Activated B cell treated with CpG ODN at 0.5 μM for 24 hours (primary cell): ENCODE measurements around the gene BCL3. TPM values are rescaled to one million over a fixed set of nuclear protein-coding genes. Genes with fewer than 3 reads are reported as not detected.
"Not testable (repeated sequence)": the region's sequence is repeated elsewhere in the genome, so short reads cannot be mapped to it uniquely, and the experiment has no call there.

Source experiments
- ATAC-seq: fragments of 200-7000 bp; cut with Tn5 transposase; one replicate; pipeline ENCODE4 v1.10.0; 2021; ENCODE audit warnings: low read depth, mild to moderate bottlenecking, moderate library complexity
- CTCF ChIA-PET: fragments of 350-600 bp; sonication (Branson Sonifier 250); formaldehyde crosslinking; loops from one replicate; lab custom pipeline; 2021; ENCODE audit warnings: antibody characterized with exemption; lab: Charles Lee
- POLR2A ChIA-PET: fragments of 350-600 bp; sonication (Branson Sonifier 250); formaldehyde crosslinking; loops from one replicate; lab custom pipeline; 2021; ENCODE audit warnings: antibody characterized with exemption; lab: Charles Lee
- DNase-seq: peaks from one replicate; pipeline ENCODE4 v3.0.0; 2022
- H3K27ac Mint-ChIP-seq: one replicate; pipeline ENCODE4 v1.8.0; 2020; ENCODE audit warnings: mixed read lengths
- H3K27me3 Mint-ChIP-seq: one replicate; pipeline ENCODE4 v1.8.0; 2021; ENCODE audit warnings: mixed read lengths
- H3K36me3 Mint-ChIP-seq: one replicate; pipeline ENCODE4 v1.8.0; 2021; ENCODE audit warnings: low read depth, mixed read lengths
- H3K4me1 Mint-ChIP-seq: one replicate; pipeline ENCODE4 v1.8.0; 2021; ENCODE audit warnings: mixed read lengths
- H3K4me3 Mint-ChIP-seq: one replicate; pipeline ENCODE4 v1.8.0; 2020; ENCODE audit warnings: mild to moderate bottlenecking, mixed read lengths
- H3K9me3 Mint-ChIP-seq: one replicate; pipeline ENCODE4 v1.8.0; 2020; ENCODE audit warnings: mixed read lengths
- intact Hi-C: fragments of 100-400 bp; cut with micrococcal nuclease; formaldehyde crosslinking; loops from one replicate; pipeline ENCODE4 v1.15.1; 2024
- total RNA-seq: library from RNA; stranded (reverse); gene quantifications from 2 replicates; pipeline ENCODE4 v1.2.3, GENCODE V29; 2022
- TF ChIP-seq, protein P1 (sequence below): fragments of 200-600 bp; IDR thresholded peaks from one replicate; pipeline ENCODE4 v1.8.0; 2022; ENCODE audit warnings: antibody characterized with exemption, mild to moderate bottlenecking

Gene BCL3
- total RNA-seq, 1 donor from 2014 or later, result 149 TPM

DNA sequence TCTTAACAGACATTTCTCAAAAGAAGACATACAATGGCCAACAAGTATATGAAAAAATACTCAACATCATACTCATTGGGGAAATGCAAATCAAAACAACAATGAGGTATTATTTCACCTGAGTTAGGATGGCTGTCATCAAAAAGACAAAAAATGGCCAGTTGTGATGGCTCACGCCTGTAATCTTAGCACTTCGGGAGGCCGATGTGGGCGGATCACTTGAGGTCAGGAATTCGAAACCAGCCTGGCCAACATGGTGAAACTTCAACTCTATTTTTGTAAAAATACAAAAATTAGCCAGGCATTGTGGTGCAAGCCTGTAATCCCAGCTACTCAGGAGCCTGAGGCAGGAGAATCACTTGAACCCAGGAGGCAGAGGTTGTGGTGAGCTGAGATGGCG is 27.6 kb upstream of the BCL3 start:
- no peak overlapping the region for H3K27ac Mint-ChIP-seq
- intact Hi-C loops, result no loop called here
- TF ChIP-seq, protein P1, sequence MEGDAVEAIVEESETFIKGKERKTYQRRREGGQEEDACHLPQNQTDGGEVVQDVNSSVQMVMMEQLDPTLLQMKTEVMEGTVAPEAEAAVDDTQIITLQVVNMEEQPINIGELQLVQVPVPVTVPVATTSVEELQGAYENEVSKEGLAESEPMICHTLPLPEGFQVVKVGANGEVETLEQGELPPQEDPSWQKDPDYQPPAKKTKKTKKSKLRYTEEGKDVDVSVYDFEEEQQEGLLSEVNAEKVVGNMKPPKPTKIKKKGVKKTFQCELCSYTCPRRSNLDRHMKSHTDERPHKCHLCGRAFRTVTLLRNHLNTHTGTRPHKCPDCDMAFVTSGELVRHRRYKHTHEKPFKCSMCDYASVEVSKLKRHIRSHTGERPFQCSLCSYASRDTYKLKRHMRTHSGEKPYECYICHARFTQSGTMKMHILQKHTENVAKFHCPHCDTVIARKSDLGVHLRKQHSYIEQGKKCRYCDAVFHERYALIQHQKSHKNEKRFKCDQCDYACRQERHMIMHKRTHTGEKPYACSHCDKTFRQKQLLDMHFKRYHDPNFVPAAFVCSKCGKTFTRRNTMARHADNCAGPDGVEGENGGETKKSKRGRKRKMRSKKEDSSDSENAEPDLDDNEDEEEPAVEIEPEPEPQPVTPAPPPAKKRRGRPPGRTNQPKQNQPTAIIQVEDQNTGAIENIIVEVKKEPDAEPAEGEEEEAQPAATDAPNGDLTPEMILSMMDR, result no peak

DNA sequence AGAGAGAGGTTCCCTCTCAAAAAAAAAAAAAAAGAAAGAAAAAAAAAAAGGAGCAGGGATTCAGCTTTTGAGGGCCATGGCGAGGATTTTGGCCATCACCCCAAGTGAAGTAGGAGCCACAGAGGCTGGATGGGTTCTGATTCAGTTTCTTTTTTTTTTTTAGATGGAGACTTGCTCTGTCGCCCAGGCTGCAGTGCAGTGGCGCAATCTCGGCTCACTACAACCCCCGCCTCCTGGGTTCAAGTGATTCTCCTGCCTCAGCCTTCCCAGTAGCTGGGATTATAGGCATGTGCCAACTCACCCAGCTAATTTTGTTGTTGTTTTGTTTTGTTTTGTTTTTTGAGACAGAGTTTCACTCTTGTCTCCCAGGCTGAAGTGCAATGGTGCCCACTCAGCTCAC is 27.1 kb upstream of the BCL3 start:
- CTCF ChIA-PET, result interaction anchor here (1.1 to 11.5 kb wide), 4 partner anchors 31 to 67 kb away, joined by 3 to 359 read pairs (median 32); no protein-coding TSS in a partner anchor
- H3K9me3 Mint-ChIP-seq, ATAC-seq, intact Hi-C loops, H3K27ac Mint-ChIP-seq, H3K36me3 Mint-ChIP-seq, DNase-seq, H3K4me3 Mint-ChIP-seq, H3K27me3 Mint-ChIP-seq: not testable (repeated sequence)
- peaks cover 27% of the 10 kb centered on the region for H3K4me1 Mint-ChIP-seq
- POLR2A ChIA-PET, result interaction anchor here (0.7 to 5.2 kb wide), 3 partner anchors 22 to 53 kb away, joined by 3 to 89 read pairs (median 5); no protein-coding TSS in a partner anchor

More for the DNA sequence above, 27.6 kb upstream of the BCL3 start:
- DNase-seq (no peak), ATAC-seq (no peak)
- ChIA-PET POLR2A (interaction anchor here (0.7 to 5.2 kb wide), 3 partner anchors 22 to 54 kb away, joined by 3 to 89 read pairs (median 5); no protein-coding TSS in a partner anchor), CTCF (interaction anchor here (1.1 to 11.5 kb wide), 3 partner anchors 31 to 64 kb away, joined by 3 to 359 read pairs (median 57); no protein-coding TSS in a partner anchor)
- Mint-ChIP-seq H3K36me3 (no peaks in the 10 kb centered on the region), H3K4me3 (no peak overlapping the region), H3K4me1 (peaks cover 27% of the 10 kb centered on the region), H3K27me3 (peaks cover 6% of the 10 kb centered on the region), H3K9me3 (no peaks in the 10 kb centered on the region)

DNA sequence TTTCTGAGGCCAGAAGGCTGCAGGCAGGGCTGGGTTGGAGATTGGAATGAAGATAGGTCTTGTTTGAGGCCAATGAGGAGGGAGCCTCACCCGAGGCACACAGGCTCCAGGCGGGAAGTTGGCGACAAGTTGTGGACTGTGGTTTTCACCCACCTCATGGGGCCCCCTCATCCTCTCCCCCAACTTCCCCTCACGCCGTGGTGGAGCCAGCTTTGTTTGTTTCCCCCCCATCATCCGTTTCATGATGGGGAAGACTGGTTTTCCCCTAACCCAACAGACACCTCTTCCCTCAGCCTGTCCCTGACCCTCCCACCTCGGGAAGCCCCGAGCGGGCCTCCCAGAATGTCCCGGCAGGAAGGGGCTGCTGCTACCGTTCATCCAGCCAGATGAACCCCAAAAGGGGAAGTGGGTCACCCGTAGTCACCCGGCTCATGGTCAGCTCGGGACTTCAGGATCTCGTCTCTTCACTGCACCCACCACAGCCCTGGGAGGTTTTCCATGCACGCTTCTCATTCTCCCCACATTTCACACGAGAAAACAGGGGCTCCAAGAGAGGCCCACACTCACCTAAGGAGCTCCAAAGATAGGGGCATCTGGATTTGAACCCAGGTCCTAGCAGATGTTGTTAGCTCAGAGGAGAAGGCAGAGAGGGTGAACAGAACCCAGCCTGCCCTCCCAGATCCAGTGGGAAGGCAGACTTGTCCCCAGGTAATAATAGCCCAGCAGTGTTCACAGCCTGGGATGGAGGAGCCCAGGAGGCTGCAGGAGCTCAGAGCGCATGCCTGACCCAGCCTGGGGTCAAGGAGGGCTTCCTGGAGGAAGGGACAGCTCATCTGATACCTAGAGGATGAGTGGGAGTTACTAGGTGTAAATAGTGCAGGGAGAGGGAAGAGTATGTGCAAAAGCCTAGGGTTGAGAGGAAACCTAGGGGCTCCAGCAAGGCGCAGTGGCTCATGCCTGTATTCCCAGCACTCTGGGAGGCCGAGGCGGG is 26.1 kb upstream of the BCL3 start:
- Mint-ChIP-seq H3K4me1 (peaks cover 27% of the 10 kb centered on the region), H3K4me3 (no peak overlapping the region), H3K36me3 (no peaks in the 10 kb centered on the region), H3K9me3 (no peaks in the 10 kb centered on the region), H3K27me3 (peaks cover 6% of the 10 kb centered on the region), H3K27ac (no peak overlapping the region)
- ChIA-PET POLR2A (interaction anchor here (0.5 to 5.2 kb wide), 6 partner anchors 31 to 890 kb away, joined by 3 to 89 read pairs (median 9); no protein-coding TSS in a partner anchor), CTCF (interaction anchor here (1.1 to 11.5 kb wide), 10 partner anchors 32 to 229 kb away, joined by 3 to 359 read pairs (median 12); no protein-coding TSS in a partner anchor)
- intact Hi-C loops, result no loop called here
- no peak for DNase-seq
- no peak for ATAC-seq
- TF ChIP-seq, protein P1, result no peak

DNA sequence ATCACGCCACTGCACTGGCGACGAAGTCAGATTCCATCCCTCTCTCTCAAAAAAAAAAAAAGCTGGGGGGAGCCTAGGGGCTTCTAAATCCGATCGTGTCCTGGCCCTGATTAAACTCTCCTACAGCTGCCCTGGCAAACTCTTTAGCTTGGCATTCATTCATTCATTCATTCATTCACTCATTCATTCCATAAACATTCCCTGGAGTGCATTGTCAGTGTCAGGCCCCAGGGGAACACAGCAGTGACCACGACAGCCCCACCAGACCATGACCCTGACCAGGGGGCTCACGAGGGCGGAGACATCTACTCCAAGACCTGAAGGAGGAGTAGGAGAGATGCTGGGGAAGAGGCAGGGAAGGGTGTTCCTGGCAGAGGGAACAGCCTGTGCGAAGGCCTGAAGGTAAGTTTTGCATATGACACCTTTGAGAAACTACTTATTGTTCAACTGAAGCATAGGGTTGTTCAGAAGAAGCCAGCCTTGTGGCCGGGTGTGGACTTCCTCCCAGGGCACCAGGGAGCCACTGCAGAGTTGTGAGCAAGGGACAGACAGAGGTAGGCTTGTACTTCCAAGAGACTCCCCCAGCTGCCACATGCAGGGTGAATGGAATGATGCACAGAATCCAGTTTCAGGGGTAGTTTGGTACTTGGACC is 25.1 kb upstream of the BCL3 start:
- ChIA-PET CTCF (interaction anchor here (0.8 to 11.5 kb wide), 31 partner anchors 11 to 316 kb away, joined by 3 to 359 read pairs (median 5); partner anchors contain the start of genes BCAM, BCL3, CLASRP and CLPTM1), POLR2A (interaction anchor here (0.6 to 5.2 kb wide), 14 partner anchors 15 to 278 kb away, joined by 3 to 89 read pairs (median 4); partner anchors contain the start of gene NECTIN2)
- H3K4me1 Mint-ChIP-seq, result peaks cover 37% of the 10 kb centered on the region
- H3K9me3 Mint-ChIP-seq, result no peaks in the 10 kb centered on the region
- DNase-seq (no peak), ATAC-seq (peak; percentile 56)
- intact Hi-C loops, result no loop called here
- H3K27ac Mint-ChIP-seq, result peak overlapping the region; percentile 30
- no peak overlapping the region for H3K4me3 Mint-ChIP-seq
- no peaks in the 10 kb centered on the region for H3K36me3 Mint-ChIP-seq
- peaks cover 3% of the 10 kb centered on the region for H3K27me3 Mint-ChIP-seq
- TF ChIP-seq, protein P1, result no peak

DNA sequence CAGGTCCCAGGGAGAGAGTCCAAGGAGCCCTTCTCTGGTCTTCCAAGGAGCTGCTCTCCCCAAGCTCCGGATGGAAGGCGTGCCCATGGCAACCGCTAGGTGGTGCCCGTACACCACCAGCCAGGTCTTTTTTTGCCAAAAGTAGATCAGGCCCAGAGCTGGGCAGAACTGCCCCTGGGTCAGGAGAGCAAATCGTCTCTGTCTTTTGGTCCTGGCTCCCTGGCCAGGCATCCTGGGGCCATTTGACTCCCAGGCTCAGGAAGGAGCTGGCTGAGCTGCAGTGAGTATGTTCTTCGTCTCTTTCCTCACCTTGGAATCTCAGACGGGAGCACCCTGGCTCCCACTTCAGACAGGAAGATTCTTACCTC is 24.6 kb upstream of the BCL3 start:
- H3K36me3 Mint-ChIP-seq, result no peaks in the 10 kb centered on the region
- ChIA-PET CTCF (interaction anchor here (0.7 to 11.5 kb wide), 33 partner anchors 11 to 315 kb away, joined by 3 to 359 read pairs (median 5); partner anchors contain the start of genes BCAM, BCL3, CLASRP and CLPTM1), POLR2A (interaction anchor here (0.6 to 5.2 kb wide), 14 partner anchors 17 to 278 kb away, joined by 3 to 89 read pairs (median 4); partner anchors contain the start of gene NECTIN2)
- TF ChIP-seq, protein P1, result peak; percentile 81
- DNase-seq (peak; percentile 76), ATAC-seq (peak; percentile 92)
- peaks cover 3% of the 10 kb centered on the region for H3K27me3 Mint-ChIP-seq
- H3K27ac Mint-ChIP-seq, result no peak overlapping the region
- intact Hi-C loops, result loop anchor here (1.0 to 2.0 kb wide), 7 partner anchors 23 to 179 kb away; no protein-coding TSS in a partner anchor
- H3K4me1 Mint-ChIP-seq, result peaks cover 40% of the 10 kb centered on the region
- H3K9me3 Mint-ChIP-seq, result no peaks in the 10 kb centered on the region
- no peak overlapping the region for H3K4me3 Mint-ChIP-seq
